PC-9 (cell line): ENCODE data around the gene JCHAIN. TPM values are rescaled to one million over a fixed set of nuclear protein-coding genes. Genes with fewer than 3 reads are reported as not detected.
"Not testable (repeated sequence)": the region's sequence is repeated elsewhere in the genome, so short reads cannot be mapped to it uniquely, and the experiment has no call there.

Experiments used
- BruUV-seq: library from RNA; stranded (reverse); fragments of 400-500 nt; replicated peaks from 2 replicates; lab custom pipeline; 2021; lab: Mats Ljungman, UMichigan
- CTCF ChIA-PET: fragments of 300-600 bp; sonication (Branson Sonifier 250); formaldehyde crosslinking; loops from one replicate; lab custom pipeline; 2022; ENCODE audit warnings: antibody characterized with exemption; lab: Charles Lee
- POLR2A ChIA-PET: fragments of 300-600 bp; sonication (Branson Sonifier 250); formaldehyde crosslinking; loops from one replicate; lab custom pipeline; 2022; ENCODE audit warnings: antibody characterized with exemption; ENCODE audit not compliant: unreplicated experiment; lab: Charles Lee
- DNase-seq, 2 experiments: peaks; one replicate each; pipeline versions ENCODE4 v3.0.0 to v3.0.0-alpha.2; 2015 to 2022; ENCODE audit warnings: mixed read lengths in 1 of 2
- H2AFZ ChIP-seq: fragments of 200-600 bp; sonication (generic); 2 replicates; pipeline ENCODE4 v1.8.1; 2017; ENCODE audit warnings: antibody characterized with exemption
- H3F3A ChIP-seq: fragments of 200-600 bp; sonication (generic); 2 replicates; pipeline ENCODE4 v1.8.1; 2017; ENCODE audit warnings: antibody characterized with exemption, mild to moderate bottlenecking, low read depth; ENCODE audit not compliant: insufficient read depth
- H3K27ac ChIP-seq: fragments of 200-600 bp; sonication (generic); 2 replicates; pipeline ENCODE4 v1.6.1; 2016; ENCODE audit warnings: mixed run types
- H3K27me3 ChIP-seq: fragments of 200-600 bp; sonication (generic); 2 replicates; pipeline ENCODE4 v1.6.1; 2016; ENCODE audit warnings: low read depth, mixed run types; ENCODE audit not compliant: insufficient read depth
- H3K36me3 ChIP-seq: fragments of 200-600 bp; sonication (generic); 2 replicates; pipeline ENCODE4 v1.6.1; 2016; ENCODE audit warnings: low read depth, mixed run types
- H3K4me1 ChIP-seq: fragments of 200-600 bp; sonication (generic); replicated peaks from 2 replicates; pipeline ENCODE4 v1.6.1; 2016; ENCODE audit warnings: mixed run types; ENCODE audit not compliant: insufficient read depth
- H3K4me2 ChIP-seq: fragments of 200-600 bp; sonication (generic); 2 replicates; pipeline ENCODE4 v1.6.1; 2017; ENCODE audit warnings: mixed run types
- H3K4me3 ChIP-seq: fragments of 200-600 bp; sonication (generic); 2 replicates; pipeline ENCODE4 v1.6.1; 2016; ENCODE audit warnings: mixed run types
- H3K79me2 ChIP-seq: fragments of 200-600 bp; sonication (generic); 2 replicates; pipeline ENCODE4 v1.6.1; 2017; ENCODE audit warnings: low read depth, mixed run types
- H3K9me2 ChIP-seq: fragments of 200-600 bp; sonication (generic); 2 replicates; pipeline ENCODE4 v1.8.1; 2017; ENCODE audit warnings: mild to moderate bottlenecking; ENCODE audit not compliant: insufficient read depth
- H3K9me3 ChIP-seq: fragments of 200-600 bp; sonication (generic); 2 replicates; pipeline ENCODE4 v1.8.1; 2016; ENCODE audit warnings: low read depth; ENCODE audit not compliant: insufficient read depth
- H4K20me1 ChIP-seq: fragments of 200-600 bp; sonication (generic); 2 replicates; pipeline ENCODE4 v1.8.1; 2017; ENCODE audit not compliant: insufficient read depth
- EZH2 ChIP-seq: fragments of 200-600 bp; sonication (generic); IDR thresholded peaks from 2 replicates; pipeline ENCODE4 v1.8.0; 2017; ENCODE audit warnings: antibody characterized with exemption, low read depth
- intact Hi-C: fragments of 100-400 bp; cut with micrococcal nuclease; formaldehyde crosslinking; loops from one replicate; pipeline ENCODE4 v1.10.0; 2022; ENCODE audit not compliant: unreplicated experiment
- total RNA-seq: library from RNA; stranded (reverse); gene quantifications from 2 replicates; pipeline ENCODE4 v1.2.3, GENCODE V29; 2021
- TF ChIP-seq, protein P1 (sequence below): fragments of 200-600 bp; sonication (generic); conservative IDR thresholded peaks from 2 replicates; pipeline ENCODE4 v1.6.1; 2017; ENCODE audit warnings: mixed run types, antibody characterized with exemption, mild to moderate bottlenecking, moderate library complexity

The JCHAIN gene
- total RNA-seq, 1 experiment from 2014 or later = not detected

DNA sequence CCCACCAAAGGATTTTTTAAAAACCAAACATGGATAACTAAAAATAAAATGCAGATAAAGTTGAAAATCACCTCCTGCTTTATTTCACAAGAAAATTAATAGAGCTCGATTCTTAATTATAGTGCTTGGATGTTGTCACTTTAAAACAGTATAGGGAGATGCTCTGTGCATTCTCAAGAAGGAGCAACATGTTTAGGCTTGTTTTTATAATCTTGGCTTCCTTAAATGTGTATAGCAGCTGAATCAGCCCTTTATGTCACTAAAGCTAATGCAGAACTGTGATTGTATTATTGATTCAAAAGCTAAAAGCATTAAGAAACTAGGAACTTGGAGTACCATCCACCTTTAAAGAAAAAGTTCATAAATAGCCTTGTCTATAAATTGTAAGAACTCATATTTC, 35.0 kb upstream of the JCHAIN start:
- H3K79me2 ChIP-seq = peaks cover 4% of the 10 kb centered on the region; the same call in 1 of the 2 replicates
- BruUV-seq = no TSS peak
- H3K4me1 ChIP-seq = peaks cover 12% of the 10 kb centered on the region; the same call in 1 of the 2 replicates
- intact Hi-C loops = no loop called here
- ChIA-PET CTCF (no interaction called here), POLR2A (no interaction called here)
- no peak overlapping the region for H3K4me3 ChIP-seq
- H3K9me2 ChIP-seq = no peaks in the 10 kb centered on the region
- H3K27me3 ChIP-seq = no peaks in the 10 kb centered on the region
- H3K9me3 ChIP-seq = no peaks in the 10 kb centered on the region
- no peak overlapping the region for H3K4me2 ChIP-seq
- H3F3A ChIP-seq = peaks cover 23% of the 10 kb centered on the region
- H3K36me3 ChIP-seq = no peaks in the 10 kb centered on the region
- H4K20me1 ChIP-seq = no peaks in the 10 kb centered on the region
- TF ChIP-seq, protein P1, sequence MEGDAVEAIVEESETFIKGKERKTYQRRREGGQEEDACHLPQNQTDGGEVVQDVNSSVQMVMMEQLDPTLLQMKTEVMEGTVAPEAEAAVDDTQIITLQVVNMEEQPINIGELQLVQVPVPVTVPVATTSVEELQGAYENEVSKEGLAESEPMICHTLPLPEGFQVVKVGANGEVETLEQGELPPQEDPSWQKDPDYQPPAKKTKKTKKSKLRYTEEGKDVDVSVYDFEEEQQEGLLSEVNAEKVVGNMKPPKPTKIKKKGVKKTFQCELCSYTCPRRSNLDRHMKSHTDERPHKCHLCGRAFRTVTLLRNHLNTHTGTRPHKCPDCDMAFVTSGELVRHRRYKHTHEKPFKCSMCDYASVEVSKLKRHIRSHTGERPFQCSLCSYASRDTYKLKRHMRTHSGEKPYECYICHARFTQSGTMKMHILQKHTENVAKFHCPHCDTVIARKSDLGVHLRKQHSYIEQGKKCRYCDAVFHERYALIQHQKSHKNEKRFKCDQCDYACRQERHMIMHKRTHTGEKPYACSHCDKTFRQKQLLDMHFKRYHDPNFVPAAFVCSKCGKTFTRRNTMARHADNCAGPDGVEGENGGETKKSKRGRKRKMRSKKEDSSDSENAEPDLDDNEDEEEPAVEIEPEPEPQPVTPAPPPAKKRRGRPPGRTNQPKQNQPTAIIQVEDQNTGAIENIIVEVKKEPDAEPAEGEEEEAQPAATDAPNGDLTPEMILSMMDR = no peak
- no peak for TF ChIP-seq EZH2
- no peak overlapping the region for H2AFZ ChIP-seq
- no peak overlapping the region for H3K27ac ChIP-seq
- DNase-seq = no peak

GRCh38 chr4:70700712-70701111, 34.4 kb upstream of the JCHAIN start:
- TF ChIP-seq, protein P1 = no peak
- no peak for TF ChIP-seq EZH2
- POLR2A ChIA-PET = no interaction called here
- CTCF ChIA-PET = no interaction called here
- Histone ChIP-seq H3K9me2 (no peaks in the 10 kb centered on the region), H3K36me3 (no peaks in the 10 kb centered on the region), H3K79me2 (no peaks in the 10 kb centered on the region), H3F3A (peaks cover 18% of the 10 kb centered on the region), H3K4me2 (no peak overlapping the region), H2AFZ (no peak overlapping the region), H3K27ac (no peak overlapping the region), H3K4me1 (peaks cover 11% of the 10 kb centered on the region; the same call in 1 of the 2 replicates), H3K4me3 (no peak overlapping the region), H4K20me1 (no peaks in the 10 kb centered on the region), H3K9me3 (no peaks in the 10 kb centered on the region), H3K27me3 (no peaks in the 10 kb centered on the region)
- BruUV-seq = no TSS peak
- intact Hi-C loops = no loop called here
- no peak for DNase-seq

DNA sequence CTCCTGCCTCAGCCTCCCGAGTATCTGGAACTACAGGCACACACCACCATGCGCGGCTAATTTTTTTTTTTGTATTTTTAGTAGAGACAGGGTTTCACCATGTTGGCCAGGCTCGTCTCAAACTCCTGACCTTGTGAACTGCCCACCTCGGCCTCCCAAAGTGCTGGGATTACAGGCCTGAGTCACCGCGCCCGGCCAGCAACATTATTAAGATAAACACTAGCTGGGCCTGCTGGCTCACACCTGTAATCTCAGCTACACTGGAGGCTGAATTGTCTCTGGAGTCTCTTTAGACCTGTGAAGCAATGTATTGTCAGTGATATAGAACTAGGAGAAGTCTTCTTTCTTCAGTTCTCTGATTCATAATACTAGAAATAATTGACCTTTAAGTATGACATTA, 32.1 kb upstream of the JCHAIN start:
- POLR2A ChIA-PET, H2AFZ ChIP-seq, H3K27ac ChIP-seq, H3K79me2 ChIP-seq, H3K36me3 ChIP-seq, H3K9me3 ChIP-seq, H3K9me2 ChIP-seq, BruUV-seq, H3K27me3 ChIP-seq, DNase-seq, H3K4me1 ChIP-seq, H4K20me1 ChIP-seq, H3K4me2 ChIP-seq, H3F3A ChIP-seq, intact Hi-C loops, CTCF ChIA-PET, H3K4me3 ChIP-seq: not testable (repeated sequence)

GRCh38 chr4:70694633-70695032, 28.3 kb upstream of the JCHAIN start:
- H3K9me3 ChIP-seq, POLR2A ChIA-PET, H2AFZ ChIP-seq, H4K20me1 ChIP-seq, intact Hi-C loops, H3K27ac ChIP-seq, H3K9me2 ChIP-seq, BruUV-seq, DNase-seq, CTCF ChIA-PET, H3F3A ChIP-seq, H3K4me2 ChIP-seq, H3K4me3 ChIP-seq, H3K27me3 ChIP-seq, H3K36me3 ChIP-seq: not testable (repeated sequence)
- H3K79me2 ChIP-seq = peaks cover 20% of the 10 kb centered on the region
- peaks cover 18% of the 10 kb centered on the region for H3K4me1 ChIP-seq
